ENCODE results near the gene JMJD6.

- TF ChIP-seq GATA2 (IDR thresholded peaks at IDR 0.05; ENCODE audit: low read depth, low read length), result no peak
- TF ChIP-seq GATA3 (IDR thresholded peaks at IDR 0.05; ENCODE audit: low read depth, low read length), result no peak
These were observed 26.2 kb downstream of the JMJD6 start for GRCh38 chr17:76700270-76700616.

Measured in SH-SY5Y (cell line).